Stimulated activated CD8-positive, alpha-beta memory T cell treated with anti-CD3 and anti-CD28 coated beads, Interleukin-15, amount 100 ng/mL, for 24 hours (primary cell): Measurements from ENCODE around the gene HOTAIR.

Experiments
- DNase-seq: peaks from one replicate; pipeline ENCODE4 v3.0.0-alpha.2; 2020; ENCODE audit warnings: low read depth

Gene HOTAIR

DNA sequence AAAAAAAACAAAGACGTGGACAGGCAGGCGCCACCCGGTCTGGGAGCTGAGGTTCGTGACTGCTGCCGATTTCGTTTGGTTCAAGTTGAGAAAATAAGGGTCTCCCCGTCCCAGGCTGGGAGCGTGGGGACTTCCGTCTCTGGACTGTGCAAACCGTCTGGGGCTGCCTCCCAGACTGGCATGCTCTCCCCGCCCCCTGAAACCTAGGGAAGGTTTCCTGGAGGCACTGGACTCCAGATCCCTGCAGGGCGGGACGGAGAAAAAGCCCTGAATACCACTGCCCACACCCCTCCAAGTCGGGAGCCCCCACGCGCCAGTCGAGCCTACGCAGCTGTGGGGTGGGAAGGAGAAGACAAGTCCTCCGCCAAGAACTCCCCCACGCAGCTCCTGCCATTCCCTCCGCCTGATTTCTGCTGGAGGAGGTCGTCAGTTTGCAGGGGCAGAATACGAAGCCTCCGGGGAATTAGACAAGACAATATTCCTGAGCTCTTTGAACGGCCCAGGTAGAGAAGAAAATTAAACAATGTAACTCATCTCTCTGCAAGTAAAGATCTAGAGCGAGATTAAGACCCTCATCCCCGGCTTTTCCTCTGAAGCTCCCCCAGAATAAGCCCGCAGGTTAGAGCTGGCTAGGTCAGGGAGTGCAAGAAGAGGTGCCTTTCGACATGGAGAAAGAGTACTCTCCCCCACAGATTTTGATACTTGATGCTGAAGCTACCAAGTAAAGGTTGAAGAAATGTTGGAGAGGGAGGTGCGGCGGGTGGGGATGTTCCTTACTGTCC is 46.5 kb downstream of the HOTAIR start:
- DNase-seq, result no peak

DNA sequence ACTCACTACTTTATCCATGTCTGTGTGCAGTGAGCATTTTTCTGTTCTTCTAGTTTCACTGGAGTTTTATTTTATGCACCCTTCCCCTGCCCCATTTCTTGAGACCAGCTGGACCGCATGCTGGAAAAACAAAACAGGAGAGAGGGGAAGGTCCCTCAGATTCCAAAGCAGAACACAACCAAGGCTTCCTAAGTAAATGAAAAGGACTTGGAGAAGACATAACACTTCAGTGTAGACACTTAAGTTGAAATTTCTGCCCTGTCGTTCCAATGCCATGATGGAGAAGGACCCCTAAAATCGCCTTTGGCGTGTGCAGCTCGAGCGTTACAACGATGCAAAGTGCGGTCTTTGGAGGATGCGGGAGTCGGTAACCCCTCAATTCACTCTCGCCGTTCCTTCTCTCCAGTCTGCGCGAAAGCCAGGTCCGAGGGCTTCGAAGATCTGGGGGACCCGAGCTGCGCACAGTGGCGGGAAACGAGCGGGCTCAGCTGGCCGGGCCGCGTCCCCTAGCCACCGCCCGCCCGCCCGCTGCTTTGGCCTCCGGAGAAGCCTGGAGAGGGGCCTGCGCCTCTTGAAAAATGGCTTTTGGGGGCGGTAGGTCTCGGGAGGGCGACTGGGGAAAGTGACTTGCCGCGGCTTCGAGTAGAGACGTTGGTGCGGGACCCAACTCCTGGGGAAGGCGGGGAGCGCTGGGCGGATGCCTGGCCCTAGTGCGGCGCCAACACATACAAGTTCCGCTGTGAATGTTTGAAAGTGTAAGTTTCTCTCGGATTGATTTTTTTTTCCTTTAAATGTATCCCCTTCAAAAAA is 47.3 kb downstream of the HOTAIR start:
- no peak for DNase-seq

DNA sequence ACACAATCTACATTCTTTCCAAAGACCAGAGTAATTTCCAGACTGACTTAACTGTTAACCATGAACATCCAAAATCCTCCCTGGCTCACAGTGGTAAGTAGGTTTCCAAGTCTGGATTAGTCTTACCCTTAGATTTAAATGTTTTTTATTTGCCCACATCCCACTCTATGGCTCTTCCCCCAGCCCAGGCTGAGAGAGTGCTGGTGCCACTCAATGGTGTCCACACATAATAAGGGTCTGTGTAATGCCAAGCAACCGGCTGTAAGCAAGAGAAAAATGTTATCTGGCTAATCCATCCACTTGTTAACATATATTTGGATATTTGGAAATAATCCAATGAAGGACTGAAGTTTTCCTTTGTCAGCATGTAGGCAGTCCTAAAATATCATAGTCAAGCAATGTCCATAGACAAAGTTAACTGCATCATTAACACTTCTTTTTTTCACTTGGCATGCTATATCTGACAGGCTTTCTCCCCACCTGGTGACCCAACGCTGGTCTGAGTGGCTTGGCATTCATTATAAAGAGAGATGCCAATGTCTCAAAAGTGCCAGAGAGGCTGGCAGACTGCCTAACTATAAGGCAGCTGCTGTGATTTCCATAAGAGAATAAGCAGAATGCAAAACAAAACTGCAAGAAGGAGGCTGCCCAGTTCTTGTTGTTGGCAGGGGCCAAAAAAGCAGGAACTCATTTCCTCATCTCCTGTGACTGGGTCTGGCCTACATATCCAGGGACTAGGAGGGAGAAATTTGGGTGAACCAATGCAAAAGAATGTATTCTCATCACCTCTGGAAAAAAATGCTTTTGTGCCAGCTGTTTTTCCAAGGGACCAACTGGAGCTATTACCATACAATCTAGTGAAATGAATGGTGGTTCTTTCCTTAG is 50.0 kb downstream of the HOTAIR start:
- no peak for DNase-seq

DNA sequence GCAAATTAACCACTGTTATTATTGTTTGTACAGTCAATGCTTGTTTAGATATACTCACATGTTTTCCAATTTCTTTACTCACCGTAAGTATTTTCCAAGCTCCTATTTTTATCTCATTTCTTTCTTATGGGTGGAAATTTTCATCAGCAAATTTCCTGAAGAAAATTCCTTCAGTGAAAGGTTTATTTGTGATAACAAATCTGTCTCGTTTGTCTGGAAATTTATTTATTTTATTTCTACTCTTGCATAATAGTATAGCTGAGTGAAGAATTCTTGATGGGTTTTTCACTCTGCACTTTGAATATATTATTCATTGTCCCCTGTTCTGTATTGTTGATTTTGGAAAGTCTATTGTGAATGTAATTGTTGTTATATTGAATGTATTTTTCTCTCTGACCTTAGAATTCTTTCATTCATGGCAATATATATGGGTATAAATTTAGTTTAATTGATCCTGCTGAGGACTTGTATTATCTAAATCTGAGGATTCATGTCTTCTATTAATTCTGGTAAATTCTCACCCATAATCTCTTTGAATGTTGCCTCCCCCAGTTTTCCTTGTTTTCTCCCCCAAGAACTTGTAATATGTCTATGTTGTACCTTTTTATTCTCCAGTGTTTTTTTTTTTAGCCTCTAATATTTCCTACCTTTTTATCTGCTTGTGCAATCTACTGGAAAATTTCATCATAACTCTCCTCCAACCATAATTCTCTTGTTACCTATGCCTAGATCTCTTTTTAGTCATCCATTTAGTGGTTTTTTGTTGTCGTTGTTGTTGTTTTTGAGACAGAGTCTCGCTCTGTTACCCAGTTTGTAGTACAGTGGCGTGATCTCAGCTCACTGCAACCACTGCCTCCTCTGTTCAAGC is 57.7 kb downstream of the HOTAIR start:
- no peak for DNase-seq
